Measurements from ENCODE around the gene GRAMD2B.

Gene GRAMD2B

DNA sequence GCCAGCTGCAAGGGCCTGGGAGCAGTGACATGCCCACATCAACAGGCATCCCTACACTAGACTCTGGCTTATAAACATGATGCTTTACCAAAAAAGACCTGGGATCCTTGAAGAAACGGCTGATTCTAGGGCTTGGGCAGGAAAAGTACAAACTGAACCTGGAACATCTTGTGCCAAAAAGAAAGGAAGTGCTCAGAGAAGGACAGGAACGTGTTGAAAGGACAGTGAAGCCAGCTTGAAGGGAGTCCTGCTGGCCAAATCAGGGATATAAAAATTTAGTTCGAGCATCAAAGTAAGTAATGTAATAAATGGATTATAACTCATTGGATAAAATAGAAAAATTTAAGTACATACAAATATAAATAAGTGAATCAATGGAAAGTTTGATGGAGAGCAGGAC is 113.7 kb downstream of the GRAMD2B start:
- no peak overlapping the region for H3K4me3 ChIP-seq (ENCODE audit: low read depth, low read length)
- no peak for DNase-seq (ENCODE audit: low read depth)
- no peak for TF ChIP-seq CTCF (IDR thresholded peaks at IDR 0.05; ENCODE audit: control insufficient read depth, extremely low read depth, insufficient read depth)

DNA sequence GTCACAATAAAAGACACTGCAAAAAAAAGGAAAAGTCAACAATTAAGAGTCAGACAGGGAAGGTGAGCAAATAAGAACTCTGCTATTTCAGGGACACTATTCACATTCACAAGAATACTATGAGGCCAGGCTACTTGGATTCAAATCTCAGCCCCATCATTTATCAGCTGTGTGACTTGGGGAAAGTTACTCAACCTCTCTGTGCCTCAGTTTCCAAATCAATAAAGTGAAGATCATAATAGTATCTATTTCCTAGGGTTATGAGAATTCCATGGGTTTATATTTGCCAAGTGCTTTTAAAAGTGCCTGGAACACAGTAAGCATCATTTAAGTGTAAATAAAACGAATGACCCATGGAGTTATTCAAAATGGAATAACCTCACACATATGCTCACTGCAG is 115.4 kb downstream of the GRAMD2B start:
- H3K4me3 ChIP-seq (ENCODE audit: low read depth, low read length) = no peak overlapping the region
- DNase-seq (ENCODE audit: low read depth) = no peak
- no peak for TF ChIP-seq CTCF (IDR thresholded peaks at IDR 0.05; ENCODE audit: control insufficient read depth, extremely low read depth, insufficient read depth)

- no peak for DNase-seq (ENCODE audit: low read depth)
- no peak for TF ChIP-seq CTCF (IDR thresholded peaks at IDR 0.05; ENCODE audit: control insufficient read depth, extremely low read depth, insufficient read depth)
- no peak overlapping the region for H3K4me3 ChIP-seq (ENCODE audit: low read depth, low read length)
Measured at GRCh38 chr5:126540631-126541030, 117.4 kb downstream of the GRAMD2B start.

- TF ChIP-seq CTCF (IDR thresholded peaks at IDR 0.05; ENCODE audit: control insufficient read depth, extremely low read depth, insufficient read depth) = no peak
- no peak overlapping the region for H3K4me3 ChIP-seq (ENCODE audit: low read depth, low read length)
- no peak for DNase-seq (ENCODE audit: low read depth)
Measured at GRCh38 chr5:126542441-126542840, 119.2 kb downstream of the GRAMD2B start.

- no peak overlapping the region for H3K4me3 ChIP-seq (ENCODE audit: low read depth, low read length)
- no peak for TF ChIP-seq CTCF (IDR thresholded peaks at IDR 0.05; ENCODE audit: control insufficient read depth, extremely low read depth, insufficient read depth)
- DNase-seq (ENCODE audit: low read depth) = no peak
Measured at GRCh38 chr5:126543009-126543408, 119.8 kb downstream of the GRAMD2B start.

- H3K4me3 ChIP-seq (ENCODE audit: low read depth, low read length) = no peak overlapping the region
- no peak for TF ChIP-seq CTCF (IDR thresholded peaks at IDR 0.05; ENCODE audit: control insufficient read depth, extremely low read depth, insufficient read depth)
- no peak for DNase-seq (ENCODE audit: low read depth)
Measured at GRCh38 chr5:126543660-126544059, 120.5 kb downstream of the GRAMD2B start.
